DMS79 (cell line): ENCODE data around the gene SFMBT2.

Experiments used
- DNase-seq: peaks from one replicate; lab custom pipeline; 2025; lab: John Stamatoyannopoulos, UW

The SFMBT2 gene

DNA sequence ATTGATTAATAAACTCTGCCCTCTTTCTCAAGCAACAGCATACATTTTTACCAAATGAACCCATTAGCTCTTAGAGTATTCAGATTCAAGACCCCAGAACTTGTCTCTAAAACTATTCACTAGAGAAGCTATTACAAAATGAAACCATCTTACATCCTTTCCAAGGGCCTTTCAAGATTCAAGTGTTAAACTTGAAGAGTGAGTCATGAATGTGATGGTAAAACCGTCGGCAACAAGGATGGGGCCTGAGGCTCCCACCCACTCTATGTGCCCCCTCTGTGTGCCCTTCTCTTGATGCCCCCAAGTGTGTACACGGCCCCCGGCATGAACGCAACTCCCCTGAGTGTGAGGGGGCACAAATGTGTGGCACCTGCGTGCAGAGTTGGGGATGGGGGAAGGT lies 46.4 kb downstream of the SFMBT2 start:
- no peak for DNase-seq

DNA sequence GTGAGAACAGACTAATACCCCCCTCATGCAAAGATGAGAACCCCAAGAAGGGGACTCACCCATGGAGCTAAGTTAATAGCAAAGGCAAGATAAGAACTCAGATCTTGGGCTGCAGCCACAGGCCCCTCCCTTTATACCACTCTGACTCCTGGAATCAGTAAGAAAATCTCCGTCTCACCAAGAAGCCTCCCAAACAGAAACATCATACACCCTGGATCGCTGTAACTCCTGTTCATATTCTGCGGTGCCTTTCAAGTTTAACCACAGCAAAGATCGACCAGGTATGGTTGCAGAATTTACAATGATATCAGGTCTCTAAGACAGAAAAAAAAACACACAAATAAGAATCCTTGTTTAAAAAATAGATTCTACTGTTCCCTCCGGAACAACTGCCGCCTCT lies 47.1 kb downstream of the SFMBT2 start:
- no peak for DNase-seq

DNA sequence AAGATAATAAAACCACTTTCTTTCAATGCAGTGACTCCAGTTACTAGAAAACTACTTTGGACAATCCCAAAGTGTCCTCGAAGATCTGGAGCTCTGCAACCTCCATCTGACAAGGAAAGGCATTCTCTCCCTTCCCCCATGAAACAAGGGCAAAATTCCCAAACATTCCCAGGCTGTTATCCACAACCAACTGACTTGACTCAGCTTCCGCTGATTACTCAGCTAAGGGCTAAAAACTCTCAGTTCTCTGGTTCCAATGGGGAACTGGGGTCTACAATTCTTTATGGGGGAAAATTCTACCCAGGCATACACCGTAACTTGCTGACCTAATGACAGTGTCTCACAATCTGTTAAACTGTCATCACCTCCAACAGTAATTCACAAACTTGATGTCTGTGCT lies 48.4 kb downstream of the SFMBT2 start:
- DNase-seq = no peak

DNA sequence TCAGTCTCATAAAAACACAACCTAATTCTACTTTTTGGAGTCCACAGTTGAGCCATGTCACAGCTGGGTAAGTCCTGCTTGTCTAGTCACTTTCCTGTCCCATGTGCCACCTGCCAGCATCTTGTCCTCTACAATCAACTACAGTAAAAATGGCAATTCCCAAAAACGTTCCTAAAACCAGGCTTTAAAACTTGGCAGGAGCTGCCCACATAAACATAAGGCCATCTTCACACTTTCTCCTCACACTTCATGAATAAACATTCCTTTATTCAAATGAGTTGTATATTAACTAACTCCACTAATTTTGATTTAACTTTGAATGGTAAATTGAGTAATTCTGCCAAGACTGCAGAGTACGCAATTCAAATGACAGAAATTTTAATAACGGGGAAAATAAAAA lies 49.5 kb downstream of the SFMBT2 start:
- no peak for DNase-seq

DNA sequence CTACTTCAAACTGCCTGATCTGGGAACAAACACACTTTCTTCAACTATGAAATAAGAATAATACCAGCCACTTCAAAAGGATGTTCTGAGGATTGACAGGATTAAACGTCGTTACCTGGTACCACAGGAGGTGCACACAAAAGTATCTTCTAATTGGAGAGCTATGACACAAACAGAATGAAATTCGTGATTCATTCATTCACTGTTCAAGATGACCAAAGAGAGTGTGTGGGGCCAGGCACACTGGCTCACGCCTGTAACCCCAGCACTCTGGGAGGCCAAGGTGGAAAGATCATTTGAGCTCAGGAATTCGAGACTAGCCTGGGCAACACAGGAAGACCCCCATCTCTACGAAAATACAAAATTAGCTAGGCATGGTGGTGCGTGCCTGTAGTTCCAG lies 50.9 kb downstream of the SFMBT2 start:
- no peak for DNase-seq

DNA sequence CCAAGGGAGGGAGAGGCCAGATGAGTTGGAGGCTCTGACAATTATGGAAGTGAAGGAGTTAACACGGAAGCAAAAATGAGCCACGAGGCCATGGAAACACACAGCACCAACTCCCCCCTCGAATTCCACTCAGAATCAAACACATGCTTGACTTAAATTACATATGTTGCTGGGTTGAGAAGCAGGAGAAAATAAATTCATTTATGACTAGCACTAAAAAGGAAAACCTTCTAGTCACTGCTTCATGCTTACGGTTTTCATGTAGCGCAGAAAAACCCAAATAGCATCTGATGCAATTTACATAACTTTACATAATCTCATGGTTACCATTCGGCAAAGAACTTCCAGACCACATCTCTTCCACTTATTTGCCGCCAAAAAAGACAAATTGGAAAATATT lies 51.5 kb downstream of the SFMBT2 start:
- no peak for DNase-seq

DNA sequence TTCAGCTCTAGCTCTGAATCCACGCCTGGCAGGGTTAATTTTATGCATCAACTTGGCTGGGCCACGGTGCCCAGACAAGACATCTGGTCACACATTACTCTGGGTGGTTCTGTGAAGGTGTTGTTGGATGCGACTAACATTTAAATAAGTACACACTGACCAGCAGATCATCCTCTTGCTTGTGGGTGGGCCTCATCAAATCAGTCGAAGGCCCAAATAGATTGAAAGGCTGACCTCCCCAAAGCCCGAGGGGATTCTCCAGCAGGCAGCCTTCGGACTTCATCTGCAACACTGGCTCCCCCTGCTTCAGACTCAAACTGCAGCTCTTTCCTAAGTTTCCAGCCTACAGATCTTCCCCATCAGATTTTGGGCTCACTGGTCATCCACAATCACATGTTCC lies 53.6 kb downstream of the SFMBT2 start:
- DNase-seq = no peak

DNA sequence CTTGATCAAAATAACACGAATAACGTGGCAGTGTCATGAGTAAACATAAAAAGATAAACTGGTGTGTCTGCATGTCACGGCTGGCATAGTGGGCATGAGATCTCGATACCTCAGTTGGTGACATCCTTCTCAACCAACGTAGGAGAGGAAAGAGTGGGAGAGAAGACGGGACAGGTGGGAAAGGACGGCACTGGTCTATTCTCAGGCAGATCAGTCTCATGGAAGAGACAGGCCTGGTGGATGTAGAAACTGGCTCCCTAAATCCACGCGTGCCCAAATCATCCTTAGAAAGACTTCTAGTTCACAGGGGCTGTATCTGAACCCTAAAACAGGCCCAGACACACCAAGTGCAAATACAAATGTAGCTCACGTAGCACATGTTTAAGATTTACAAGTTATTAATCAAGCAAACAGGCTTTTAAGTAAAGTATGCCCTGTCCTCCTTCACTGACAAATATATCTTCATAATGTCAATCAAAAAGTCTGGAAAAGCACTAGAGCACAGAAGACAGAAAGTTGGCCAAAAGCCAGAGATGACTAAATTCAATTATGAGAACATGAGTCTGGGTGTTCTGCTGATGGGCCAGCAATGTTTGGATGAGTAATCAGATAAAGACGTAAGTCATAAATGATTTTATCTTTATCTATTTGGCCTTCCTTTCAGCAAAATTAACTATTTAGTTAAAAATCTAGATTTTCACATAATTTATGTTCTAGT lies 56.3 kb downstream of the SFMBT2 start:
- DNase-seq = no peak

DNA sequence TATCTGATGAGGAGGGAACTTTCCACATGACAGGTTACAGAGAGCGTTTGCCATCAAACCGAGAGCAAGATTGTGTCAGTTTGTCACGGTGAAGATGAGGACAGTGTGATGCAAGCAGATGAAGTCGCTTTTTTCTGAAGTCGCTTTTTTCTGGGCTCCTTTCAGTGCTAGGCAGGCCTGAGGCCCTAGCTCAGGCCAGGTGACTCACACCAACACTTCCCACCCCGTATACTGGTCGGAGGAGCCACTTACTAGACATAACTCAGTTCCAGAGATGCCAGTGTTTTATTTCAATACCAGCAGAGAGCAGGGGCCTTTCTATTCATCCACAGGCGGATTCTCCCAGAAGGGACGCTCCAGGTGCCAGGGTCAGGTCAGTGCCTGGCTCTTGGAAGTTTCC lies 58.9 kb downstream of the SFMBT2 start:
- DNase-seq = no peak

DNA sequence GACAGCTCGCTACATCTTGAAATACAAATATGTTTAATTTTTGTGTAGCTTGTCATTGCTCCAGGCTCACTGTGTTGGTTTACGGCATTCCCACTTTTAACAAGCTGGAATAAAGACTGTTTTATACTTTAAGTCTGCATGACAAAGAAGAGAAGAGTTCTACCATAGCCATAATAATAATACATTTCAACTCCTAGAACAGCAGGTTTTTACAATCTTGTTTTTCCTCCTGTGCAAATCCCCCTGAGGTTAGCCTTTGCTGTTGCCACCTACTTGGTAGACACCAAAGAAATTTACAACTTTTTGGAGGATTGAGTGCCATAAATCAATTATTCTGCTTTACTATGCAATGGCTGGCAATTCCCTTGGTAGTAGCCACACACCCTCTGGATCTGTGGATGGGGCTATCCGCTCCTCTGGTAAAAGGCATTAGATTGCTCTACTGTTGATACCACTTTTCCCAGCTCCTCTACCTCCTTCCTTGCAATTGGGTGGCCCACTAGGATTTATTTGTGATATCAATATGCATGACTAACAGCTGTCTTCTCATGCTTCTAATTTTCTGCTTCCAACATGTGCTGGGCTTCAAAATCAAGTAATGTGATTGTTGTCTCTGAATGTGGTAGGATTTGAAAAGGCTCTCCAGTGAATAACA lies 60.2 kb downstream of the SFMBT2 start:
- no peak for DNase-seq

DNA sequence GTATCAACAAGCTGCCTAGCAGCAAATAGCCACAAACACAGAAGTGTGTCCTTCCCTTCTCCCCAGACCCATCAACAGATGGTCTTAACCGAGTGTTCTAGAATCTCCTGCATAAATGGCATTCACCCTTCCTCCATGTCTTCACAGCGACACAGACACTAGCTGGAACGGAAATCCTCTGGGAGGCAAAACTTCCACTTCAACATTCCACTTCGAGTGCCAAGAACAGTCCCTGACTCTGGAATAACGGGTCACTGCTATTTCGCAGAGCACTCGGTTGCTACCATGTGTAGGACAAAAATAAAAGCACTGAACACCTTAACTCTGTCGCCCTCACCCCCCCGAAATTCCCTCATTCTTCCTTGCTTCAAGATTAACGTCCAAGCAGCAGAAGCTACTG lies 65.1 kb downstream of the SFMBT2 start:
- DNase-seq = no peak

DNA sequence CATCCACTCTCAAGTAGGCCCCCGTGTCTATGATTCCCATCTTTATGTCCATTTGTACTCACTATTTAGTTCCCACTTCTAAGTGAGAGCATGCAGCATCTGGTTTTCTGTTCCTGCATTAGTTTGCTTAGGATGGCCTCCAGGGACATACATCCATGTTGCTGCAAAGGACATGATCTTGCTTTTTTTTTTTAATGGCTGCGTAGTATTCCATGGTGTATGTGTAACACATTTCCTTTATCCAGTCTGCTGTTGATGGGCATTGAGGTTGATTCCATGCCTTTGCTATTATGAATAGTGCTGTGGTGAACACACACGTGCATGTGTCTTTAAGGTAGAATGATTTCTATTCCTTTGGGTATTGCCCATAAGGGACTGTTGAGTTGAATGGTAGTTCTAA lies 67.8 kb downstream of the SFMBT2 start:
- DNase-seq = no peak

DNA sequence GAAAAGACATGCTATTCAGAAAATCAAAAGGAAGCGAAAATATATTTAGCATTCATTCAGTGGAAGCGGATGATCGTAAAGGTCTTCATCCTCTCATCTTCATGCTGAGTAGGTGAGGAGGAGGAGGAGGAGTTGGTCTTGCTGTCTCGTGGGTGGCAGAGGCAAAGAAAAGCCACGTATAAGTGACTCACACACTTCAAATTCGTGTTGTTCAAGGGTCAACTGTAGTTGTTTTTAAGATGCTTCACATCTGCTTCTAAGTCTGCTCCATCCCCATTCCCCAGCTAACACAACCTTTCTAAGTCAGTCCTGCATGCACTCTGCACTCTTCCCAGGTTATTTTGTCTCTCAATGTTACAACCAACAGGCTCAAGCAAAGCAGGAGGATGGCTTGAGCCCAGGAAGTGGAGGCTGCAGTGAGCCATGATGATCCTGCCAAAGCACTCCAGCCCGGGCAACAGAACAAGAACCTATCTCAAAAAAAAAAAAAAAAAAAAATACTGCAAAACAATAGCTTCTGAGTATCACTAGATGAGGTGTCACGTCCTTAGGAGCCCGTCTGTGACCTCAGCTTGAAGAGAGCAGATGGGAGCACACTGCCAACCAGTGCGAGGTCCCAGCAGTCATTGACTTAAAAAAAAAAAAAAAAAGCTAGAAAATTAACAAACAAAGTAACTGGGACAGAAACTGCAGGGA lies 70.5 kb downstream of the SFMBT2 start:
- DNase-seq = no peak

DNA sequence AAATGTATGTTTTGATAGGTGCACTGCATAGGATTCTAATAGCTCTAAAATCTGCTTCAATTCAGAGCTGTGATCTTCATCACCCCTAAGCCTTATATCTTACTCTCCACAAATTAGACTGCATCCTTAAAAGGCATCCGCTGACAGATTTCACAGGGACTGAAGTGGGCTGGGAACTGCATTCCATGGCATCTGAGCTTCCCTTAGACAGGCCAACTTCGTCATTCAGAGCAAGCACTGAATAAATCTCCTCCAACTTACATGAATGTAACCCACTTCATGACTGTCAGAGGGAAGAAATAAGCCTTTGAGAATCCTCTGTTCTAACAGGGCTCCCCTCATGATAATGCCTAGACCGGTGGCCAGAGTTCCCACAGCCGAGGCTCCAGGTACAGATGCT lies 71.3 kb downstream of the SFMBT2 start:
- DNase-seq = no peak

DNA sequence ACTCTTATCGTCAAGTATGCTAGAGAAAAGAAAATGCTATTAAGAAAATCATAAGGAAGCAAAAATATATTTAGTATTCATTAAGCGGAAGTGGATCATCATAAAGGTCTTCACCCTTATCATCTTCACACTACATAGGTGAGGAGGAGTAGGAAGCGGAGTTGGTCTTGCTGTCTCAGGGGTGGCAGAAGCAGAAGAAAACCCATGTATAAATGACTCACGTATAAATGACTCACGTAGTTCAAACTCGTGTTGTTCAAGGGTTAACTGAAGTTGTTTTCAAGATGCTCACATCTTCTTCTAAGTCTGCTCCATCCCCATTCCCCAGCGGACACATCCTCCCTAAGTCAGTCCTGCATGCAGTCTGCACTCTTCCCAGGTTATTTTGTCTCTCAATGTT lies 72.4 kb downstream of the SFMBT2 start:
- DNase-seq = no peak

DNA sequence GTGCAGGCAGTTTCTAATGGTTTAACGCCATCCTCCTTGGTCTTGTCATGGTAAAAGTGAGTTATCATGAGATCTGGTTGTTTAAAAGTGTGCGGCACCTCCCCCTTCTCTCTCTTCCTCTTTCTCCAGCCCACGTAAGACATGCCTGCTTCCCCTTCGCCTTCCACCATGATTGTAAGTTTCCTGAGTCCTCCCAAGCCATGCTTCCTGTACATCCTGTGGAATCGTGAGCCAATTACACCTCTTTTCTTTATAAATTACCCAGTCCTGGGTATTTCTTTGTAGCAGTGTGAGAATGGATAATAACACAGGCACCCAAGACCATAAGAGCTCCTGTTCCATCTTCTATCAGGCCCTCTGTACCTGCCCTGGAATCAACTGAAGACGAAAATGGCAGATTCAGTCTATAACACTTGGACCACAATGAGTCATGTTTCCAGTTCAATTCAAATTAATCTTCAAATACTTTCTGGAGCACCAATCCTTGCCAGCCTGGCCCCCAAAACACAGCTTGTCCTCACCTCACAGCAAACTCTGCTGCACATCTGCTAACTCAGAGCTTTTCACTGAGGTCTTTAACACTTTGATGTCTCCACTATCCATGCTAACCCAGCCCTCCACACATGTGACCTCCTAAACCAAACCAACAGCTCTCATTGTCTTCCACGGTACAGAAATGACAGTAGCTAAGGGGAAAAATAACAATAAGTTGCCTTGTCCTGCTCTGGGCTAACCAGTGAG lies 73.2 kb downstream of the SFMBT2 start:
- DNase-seq = no peak

DNA sequence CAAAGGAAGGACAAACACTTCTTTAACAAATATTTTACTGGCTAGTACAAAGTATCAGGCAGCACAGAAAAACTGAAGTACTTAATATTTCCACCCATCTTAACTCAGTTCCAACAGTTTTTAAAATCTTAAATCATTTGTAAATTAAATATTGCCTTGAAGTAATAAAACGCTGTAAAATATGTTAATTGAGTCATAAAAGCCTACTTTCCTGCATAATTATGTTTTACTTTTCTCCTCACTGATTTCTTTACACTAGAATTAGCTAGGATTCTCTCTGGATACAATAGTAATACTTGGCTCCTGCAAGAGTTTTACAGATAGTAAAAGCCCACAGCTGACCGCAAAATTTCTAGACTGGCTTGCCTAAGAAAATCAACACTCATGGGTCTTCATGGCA lies 74.9 kb downstream of the SFMBT2 start:
- no peak for DNase-seq

DNA sequence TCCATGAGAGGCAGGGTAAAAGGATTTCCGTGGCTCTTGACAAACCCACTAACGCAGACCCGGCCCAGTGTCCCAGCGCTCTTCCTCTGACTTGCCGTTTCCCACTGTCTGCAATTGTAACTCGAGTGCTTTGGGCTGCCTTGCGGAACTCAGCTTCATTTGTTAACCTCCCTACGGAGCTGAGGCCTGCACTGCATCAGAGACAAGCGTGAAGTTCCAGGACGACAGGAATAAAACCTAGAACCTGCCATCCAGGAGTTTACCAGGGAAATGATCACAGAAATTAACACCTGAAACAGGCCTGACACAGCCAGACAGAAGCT lies 76.2 kb downstream of the SFMBT2 start:
- DNase-seq = no peak

DNA sequence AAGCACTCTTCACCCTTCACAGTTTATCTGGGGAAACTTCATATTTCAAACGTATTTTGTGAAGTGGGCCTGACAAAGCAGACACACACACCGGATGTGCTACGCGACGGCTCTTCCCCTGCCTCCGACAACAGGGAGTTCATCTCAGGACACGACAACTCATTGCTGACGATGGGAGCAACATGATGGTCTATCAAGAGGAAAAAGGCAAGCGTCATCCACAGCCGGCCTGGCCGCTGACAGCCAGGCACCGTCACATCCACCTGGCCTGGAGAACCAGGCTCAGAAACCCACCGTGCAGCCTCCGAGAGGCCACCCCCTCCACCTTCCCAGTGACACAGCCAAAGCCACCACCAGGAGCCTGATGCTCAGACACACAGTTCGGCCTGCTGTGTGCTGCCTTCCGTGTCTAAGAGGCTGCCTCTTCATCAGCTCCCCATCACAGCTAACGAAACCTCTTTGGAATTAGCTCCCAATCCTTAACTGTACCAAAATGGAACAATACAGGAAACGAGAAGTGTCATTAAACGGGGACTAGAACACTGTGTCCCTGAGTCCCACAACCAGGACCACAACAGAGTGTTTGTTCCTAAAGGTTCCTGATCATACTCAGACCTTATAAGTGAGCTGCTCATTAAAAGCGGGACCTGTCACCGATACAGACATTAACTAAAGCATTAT lies 76.7 kb downstream of the SFMBT2 start:
- no peak for DNase-seq

DNA sequence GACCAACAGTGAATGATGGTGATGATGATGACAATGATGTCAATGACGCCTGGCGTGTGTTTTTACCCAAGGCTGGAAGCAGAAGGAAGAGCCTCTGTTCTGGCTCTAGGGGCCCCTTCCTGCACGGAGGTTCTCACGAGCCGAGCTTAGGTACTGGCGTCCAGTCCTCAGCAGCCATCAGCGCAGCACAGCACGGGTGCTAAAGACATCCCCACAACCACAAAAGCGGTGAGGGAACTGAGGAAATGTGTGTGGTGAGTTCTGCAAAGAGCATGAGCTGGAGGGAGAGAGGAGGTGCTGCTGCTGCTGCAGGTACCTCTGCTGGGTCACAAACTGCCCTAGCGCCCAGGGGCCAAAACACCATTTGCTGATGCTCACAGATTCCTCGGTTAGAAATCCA lies 81.6 kb downstream of the SFMBT2 start:
- DNase-seq = no peak

DNA sequence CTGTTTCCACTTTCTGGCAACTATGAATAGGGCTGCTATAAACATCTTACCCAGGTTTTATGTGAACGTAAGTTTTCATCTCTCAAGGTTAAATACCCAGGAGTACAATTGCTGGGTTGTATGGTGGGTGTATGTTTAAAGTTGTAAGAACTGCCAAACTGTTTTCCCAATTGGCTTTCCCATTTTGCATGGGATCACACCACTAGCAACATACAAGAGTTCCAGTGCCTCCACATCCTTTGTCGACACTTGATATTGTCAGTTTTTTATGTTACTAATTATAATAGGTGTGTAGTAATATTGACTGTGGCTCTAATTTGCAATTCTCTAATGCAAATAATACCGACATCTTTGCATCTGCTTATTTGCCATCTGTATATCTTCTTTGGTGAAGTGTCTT lies 82.9 kb downstream of the SFMBT2 start:
- no peak for DNase-seq

DNA sequence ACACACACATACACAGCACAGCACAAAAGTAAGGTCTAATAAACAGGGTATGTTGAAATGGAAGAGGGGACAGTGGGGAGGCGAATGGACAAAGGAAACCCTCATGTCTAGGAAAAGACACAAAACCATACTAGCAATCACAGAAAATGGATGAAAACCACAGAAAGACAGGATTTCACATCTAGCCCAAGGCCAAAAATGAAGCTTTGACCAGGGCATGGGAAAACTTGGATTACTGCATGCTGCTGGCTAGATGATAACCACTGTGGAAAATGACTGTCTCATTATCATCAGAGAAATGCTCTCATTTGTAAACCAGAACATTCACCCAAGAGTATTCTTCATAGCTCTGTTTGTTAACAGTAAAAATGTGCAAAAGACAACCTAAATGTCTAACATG lies 88.2 kb downstream of the SFMBT2 start:
- no peak for DNase-seq
